Activated CD8-positive, alpha-beta memory T cell treated with anti-CD3 and anti-CD28 coated beads, Interleukin-2, amount 10 ng/mL, durations not matched to agents 7 days and 5 days (primary cell): ENCODE data around the gene DHRS2. TPM values are rescaled to one million over a fixed set of nuclear protein-coding genes. Genes with fewer than 3 reads are reported as not detected.

Source experiments
- ATAC-seq: fragments of 150-1000 bp; cut with Tn5 transposase; one replicate; pipeline ENCODE4 v1.10.0; 2021; ENCODE audit warnings: moderate library complexity
- CTCF ChIA-PET: fragments of 350-600 bp; sonication (Branson Sonifier 250); formaldehyde crosslinking; loops from one replicate; lab custom pipeline; 2021; ENCODE audit warnings: antibody characterized with exemption; lab: Charles Lee
- DNase-seq: peaks from one replicate; pipeline ENCODE4 v3.0.0-alpha.2; 2020
- H3K27ac Mint-ChIP-seq: one replicate; pipeline ENCODE4 v1.8.0; 2021; ENCODE audit warnings: mild to moderate bottlenecking, mixed read lengths
- H3K27me3 Mint-ChIP-seq: one replicate; pipeline ENCODE4 v1.8.0; 2021; ENCODE audit warnings: mixed read lengths
- H3K36me3 Mint-ChIP-seq: one replicate; pipeline ENCODE4 v1.8.0; 2021; ENCODE audit warnings: mild to moderate bottlenecking, mixed read lengths
- H3K4me1 Mint-ChIP-seq: one replicate; pipeline ENCODE4 v1.8.0; 2021; ENCODE audit warnings: mixed read lengths
- H3K4me3 Mint-ChIP-seq: one replicate; pipeline ENCODE4 v1.8.0; 2021; ENCODE audit warnings: mild to moderate bottlenecking, moderate library complexity, mixed read lengths
- H3K9me3 Mint-ChIP-seq: one replicate; pipeline ENCODE4 v1.8.0; 2022; ENCODE audit warnings: low read depth, mixed read lengths
- total RNA-seq, 2 experiments: library from RNA; stranded (reverse); gene quantifications; one replicate each; pipeline ENCODE4 v1.2.3, GENCODE V29; 2021

DHRS2 gene
- total RNA-seq, 2 experiments from 2014 or later, result 1.1 to 2.7 TPM

DNA sequence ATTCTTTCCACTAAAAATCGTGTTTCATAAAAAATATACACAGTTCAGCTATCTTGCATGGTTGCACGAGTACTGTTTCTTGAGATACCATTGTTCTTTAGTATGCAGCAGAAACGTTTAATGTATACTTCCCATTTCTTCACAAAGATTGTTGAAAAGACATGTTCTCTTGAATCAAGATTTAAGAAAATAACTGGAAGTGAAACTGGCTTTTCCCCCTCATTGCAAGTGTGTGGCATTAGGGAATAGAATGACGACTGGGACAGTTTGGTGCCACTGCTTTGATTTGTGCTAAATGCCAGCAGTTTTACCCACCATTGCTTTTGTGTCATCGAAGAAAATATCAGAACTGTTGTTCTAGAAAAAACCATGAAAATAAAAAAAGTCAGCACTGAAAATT is 20.3 kb upstream of the DHRS2 start:
- CTCF ChIA-PET, result interaction anchor here (0.9 to 6.6 kb wide), 4 partner anchors 10 to 26 kb away, joined by 3 to 35 read pairs (median 8); no protein-coding TSS in a partner anchor

GRCh38 chr14:23617539-23617938 is 18.6 kb upstream of the DHRS2 start:
- Mint-ChIP-seq H3K4me3 (no peak overlapping the region), H3K9me3 (peaks cover 2% of the 10 kb centered on the region), H3K36me3 (no peaks in the 10 kb centered on the region), H3K27me3 (peaks cover 11% of the 10 kb centered on the region), H3K27ac (no peak overlapping the region), H3K4me1 (peaks cover 3% of the 10 kb centered on the region)
- ATAC-seq (no peak), DNase-seq (no peak)
- CTCF ChIA-PET, result interaction anchor here (0.9 kb wide), 1 partner anchor 14 kb away, joined by 3 read pairs; no protein-coding TSS in a partner anchor

More for the DNA sequence above, 20.3 kb upstream of the DHRS2 start:
- Mint-ChIP-seq H3K27ac (no peak overlapping the region), H3K4me1 (peaks cover 10% of the 10 kb centered on the region), H3K36me3 (peaks cover 2% of the 10 kb centered on the region), H3K4me3 (no peak overlapping the region), H3K27me3 (peaks cover 11% of the 10 kb centered on the region), H3K9me3 (no peaks in the 10 kb centered on the region)
- no peak for ATAC-seq
- DNase-seq, result no peak

- Mint-ChIP-seq H3K27me3 (peaks cover 11% of the 10 kb centered on the region), H3K27ac (no peak overlapping the region), H3K9me3 (peaks cover 2% of the 10 kb centered on the region), H3K4me3 (no peak overlapping the region), H3K36me3 (no peaks in the 10 kb centered on the region), H3K4me1 (peaks cover 3% of the 10 kb centered on the region)
- CTCF ChIA-PET, result interaction anchor here (0.9 kb wide), 1 partner anchor 13 kb away, joined by 3 read pairs; no protein-coding TSS in a partner anchor
- DNase-seq, result no peak
- ATAC-seq, result no peak
These were observed 17.7 kb upstream of the DHRS2 start for GRCh38 chr14:23618415-23618988.

- CTCF ChIA-PET, result interaction anchor here (1.2 to 3.9 kb wide), 3 partner anchors 12 to 31 kb away, joined by 3 to 24 read pairs (median 5); no protein-coding TSS in a partner anchor
- DNase-seq (no peak), ATAC-seq (no peak)
- Mint-ChIP-seq H3K36me3 (peaks cover 8% of the 10 kb centered on the region), H3K27me3 (peaks cover 11% of the 10 kb centered on the region), H3K4me3 (no peak overlapping the region), H3K4me1 (peaks cover 3% of the 10 kb centered on the region), H3K27ac (no peak overlapping the region), H3K9me3 (peaks cover 7% of the 10 kb centered on the region)
These were observed 15.9 kb upstream of the DHRS2 start for GRCh38 chr14:23620177-23620702.

GRCh38 chr14:23621204-23621931 is 14.8 kb upstream of the DHRS2 start:
- H3K9me3 Mint-ChIP-seq, result peaks cover 7% of the 10 kb centered on the region
- H3K4me3 Mint-ChIP-seq, result no peak overlapping the region
- peaks cover 11% of the 10 kb centered on the region for H3K27me3 Mint-ChIP-seq
- H3K27ac Mint-ChIP-seq, result no peak overlapping the region
- peaks cover 8% of the 10 kb centered on the region for H3K36me3 Mint-ChIP-seq
- peaks cover 3% of the 10 kb centered on the region for H3K4me1 Mint-ChIP-seq
- no peak for ATAC-seq
- CTCF ChIA-PET, result interaction anchor here (1.8 to 3.9 kb wide), 2 partner anchors 10 to 32 kb away, joined by 5 to 24 read pairs; no protein-coding TSS in a partner anchor
- DNase-seq, result no peak

DNA sequence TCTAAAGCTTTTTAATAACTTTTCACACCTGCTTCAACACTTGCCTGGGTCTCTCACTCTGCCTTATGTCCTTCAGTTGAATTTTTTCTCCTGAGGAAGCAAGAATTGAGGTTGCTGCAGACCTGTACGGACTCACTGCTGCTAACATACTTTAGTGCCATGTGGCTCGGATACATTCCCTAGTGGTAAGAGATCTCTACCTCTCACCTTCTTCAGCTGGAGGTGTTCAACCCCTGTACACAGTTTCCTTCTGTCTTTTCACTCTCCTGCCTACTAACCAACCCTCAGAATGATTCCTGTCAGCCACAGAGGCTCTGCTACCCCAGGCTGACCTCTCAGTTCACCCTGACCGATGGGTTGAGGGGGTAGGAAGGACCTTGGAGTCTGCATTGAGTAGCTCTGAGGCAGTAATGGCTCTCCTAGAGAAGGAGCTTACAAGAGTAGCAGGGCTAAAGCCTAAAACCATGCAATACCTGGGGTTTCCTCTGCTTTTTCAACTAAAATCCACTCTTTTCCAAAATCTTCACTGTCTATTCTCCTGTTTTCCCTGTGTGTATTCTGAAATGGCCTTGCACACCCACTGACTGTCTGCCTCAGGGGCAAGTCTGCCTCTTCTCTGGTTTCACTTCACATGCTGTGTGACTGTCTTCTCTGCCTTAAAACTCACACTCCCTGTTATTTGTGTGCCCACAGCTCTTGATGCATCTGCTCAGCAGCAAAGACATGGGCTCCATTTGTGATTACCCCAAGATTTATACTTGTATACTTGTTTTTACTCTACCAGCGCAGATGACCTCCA is 14.0 kb upstream of the DHRS2 start:
- peaks cover 3% of the 10 kb centered on the region for H3K4me1 Mint-ChIP-seq

GRCh38 chr14:23622990-23623389 is 13.2 kb upstream of the DHRS2 start:
- CTCF ChIA-PET, result interaction anchor here (0.9 to 3.9 kb wide), 4 partner anchors 9 to 144 kb away, joined by 4 to 24 read pairs (median 5); no protein-coding TSS in a partner anchor
- Mint-ChIP-seq H3K36me3 (peaks cover 8% of the 10 kb centered on the region), H3K4me3 (no peak overlapping the region), H3K27ac (no peak overlapping the region), H3K4me1 (peaks cover 3% of the 10 kb centered on the region), H3K27me3 (peaks cover 13% of the 10 kb centered on the region), H3K9me3 (peaks cover 7% of the 10 kb centered on the region)
- DNase-seq (no peak), ATAC-seq (no peak)

More for the DNA sequence above, 14.0 kb upstream of the DHRS2 start:
- CTCF ChIA-PET, result interaction anchor here (0.9 to 3.9 kb wide), 4 partner anchors 10 to 143 kb away, joined by 4 to 24 read pairs (median 4); no protein-coding TSS in a partner anchor
- peaks cover 13% of the 10 kb centered on the region for H3K27me3 Mint-ChIP-seq
- no peak overlapping the region for H3K27ac Mint-ChIP-seq
- no peak for DNase-seq
- no peak for ATAC-seq
- H3K36me3 Mint-ChIP-seq, result peaks cover 8% of the 10 kb centered on the region
- H3K9me3 Mint-ChIP-seq, result peaks cover 7% of the 10 kb centered on the region
- no peak overlapping the region for H3K4me3 Mint-ChIP-seq

- Mint-ChIP-seq H3K9me3 (peaks cover 7% of the 10 kb centered on the region), H3K27me3 (peaks cover 12% of the 10 kb centered on the region), H3K27ac (no peak overlapping the region), H3K4me3 (no peak overlapping the region), H3K4me1 (peaks cover 2% of the 10 kb centered on the region), H3K36me3 (peaks cover 8% of the 10 kb centered on the region)
- no peak for DNase-seq
- ATAC-seq, result no peak
- CTCF ChIA-PET, result interaction anchor here (1.8 to 2.4 kb wide), 2 partner anchors 17 to 286 kb away, joined by 3 to 6 read pairs; no protein-coding TSS in a partner anchor
These were observed 12.2 kb upstream of the DHRS2 start for GRCh38 chr14:23623962-23624361.

DNA sequence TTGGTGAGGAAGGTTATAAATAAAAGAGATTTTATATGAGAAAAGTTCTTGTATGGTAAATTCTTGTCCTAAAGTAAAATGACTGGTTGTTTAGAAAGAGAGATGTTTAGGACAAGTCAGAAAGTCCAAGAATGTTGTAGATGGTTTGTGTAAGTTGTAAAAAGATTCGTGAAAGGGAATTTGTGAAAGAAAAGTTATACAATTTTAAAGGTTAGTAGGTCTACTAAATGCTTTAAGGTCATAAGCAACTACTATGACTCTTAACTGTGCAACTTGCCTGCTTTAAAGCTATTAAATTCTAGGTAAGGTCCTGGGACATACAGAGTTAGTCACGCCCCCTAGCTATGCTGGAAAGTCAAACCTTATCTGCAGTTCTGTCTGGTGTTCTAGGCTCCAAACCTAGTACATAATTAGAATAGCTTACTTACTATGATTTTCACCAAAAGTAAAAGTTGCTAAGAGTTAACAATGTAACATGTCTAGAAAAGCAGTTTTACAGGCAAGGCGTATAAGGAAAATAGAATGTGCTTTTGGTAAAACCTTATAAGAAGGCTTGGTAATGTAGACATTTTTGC is 11.2 kb upstream of the DHRS2 start:
- ATAC-seq, result no peak
- H3K9me3 Mint-ChIP-seq, result peaks cover 7% of the 10 kb centered on the region
- CTCF ChIA-PET, result interaction anchor here (1.3 to 2.8 kb wide), 4 partner anchors 16 to 304 kb away, joined by 3 to 10 read pairs (median 4); no protein-coding TSS in a partner anchor
- peaks cover 8% of the 10 kb centered on the region for H3K36me3 Mint-ChIP-seq
- H3K4me3 Mint-ChIP-seq, result no peak overlapping the region
- no peak overlapping the region for H3K27ac Mint-ChIP-seq
- no peak for DNase-seq
- H3K27me3 Mint-ChIP-seq, result peaks cover 6% of the 10 kb centered on the region
- peaks cover 5% of the 10 kb centered on the region for H3K4me1 Mint-ChIP-seq

DNA sequence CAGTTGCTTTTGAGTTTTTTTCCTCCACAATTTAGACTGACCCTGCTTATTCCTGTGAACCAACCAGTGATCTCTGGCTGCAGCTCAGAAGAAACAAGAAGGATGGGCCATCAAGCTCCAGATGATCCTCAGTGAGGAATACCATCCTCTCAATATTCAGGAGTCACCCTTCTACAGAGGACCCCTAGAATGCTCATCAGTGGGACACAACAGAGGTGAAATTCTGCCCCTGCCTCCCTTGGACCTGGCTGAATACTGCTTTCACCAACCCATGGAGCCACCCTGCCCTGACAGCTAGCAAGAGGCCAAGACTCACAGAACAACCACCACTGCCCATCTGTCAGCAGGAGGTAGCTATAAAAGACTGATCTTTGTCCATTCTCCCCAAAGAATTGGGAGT is 9.2 kb upstream of the DHRS2 start:
- no peak overlapping the region for H3K4me3 Mint-ChIP-seq
- DNase-seq (no peak), ATAC-seq (no peak)
- H3K27me3 Mint-ChIP-seq, result peaks cover 2% of the 10 kb centered on the region
- CTCF ChIA-PET, result interaction anchor here (1.0 to 2.8 kb wide), 4 partner anchors 15 to 100 kb away, joined by 3 to 10 read pairs (median 4); no protein-coding TSS in a partner anchor
- H3K27ac Mint-ChIP-seq, result no peak overlapping the region
- H3K36me3 Mint-ChIP-seq, result peaks cover 8% of the 10 kb centered on the region
- peaks cover 7% of the 10 kb centered on the region for H3K9me3 Mint-ChIP-seq
- peaks cover 23% of the 10 kb centered on the region for H3K4me1 Mint-ChIP-seq

- Mint-ChIP-seq H3K9me3 (peaks cover 5% of the 10 kb centered on the region), H3K4me1 (peaks cover 28% of the 10 kb centered on the region), H3K36me3 (peaks cover 8% of the 10 kb centered on the region), H3K27ac (no peak overlapping the region), H3K27me3 (peaks cover 2% of the 10 kb centered on the region), H3K4me3 (no peak overlapping the region)
- DNase-seq (no peak), ATAC-seq (no peak)
- CTCF ChIA-PET, result interaction anchor here (1.0 to 1.6 kb wide), 4 partner anchors 16 to 99 kb away, joined by 3 to 6 read pairs (median 4); no protein-coding TSS in a partner anchor
These were observed 8.2 kb upstream of the DHRS2 start for GRCh38 chr14:23627961-23628360.

DNA sequence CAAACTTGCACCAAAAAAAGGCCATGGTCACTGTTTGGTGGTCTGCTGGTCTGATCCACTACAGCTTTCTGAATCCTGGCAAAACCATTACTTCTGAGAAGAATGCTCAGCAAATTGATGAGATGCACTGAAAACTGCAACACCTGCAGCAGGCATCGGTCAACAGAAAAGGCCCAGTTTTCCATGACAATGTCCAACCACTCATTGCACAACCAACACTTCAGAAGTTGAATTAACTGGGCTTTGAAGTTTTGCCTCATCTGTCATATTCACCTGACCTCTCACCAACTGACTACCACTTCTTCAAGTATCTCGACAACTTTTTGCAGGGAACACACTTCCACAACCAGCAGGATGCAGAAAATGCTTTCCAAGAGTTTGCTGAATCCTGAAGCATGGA is 7.0 kb upstream of the DHRS2 start:
- Mint-ChIP-seq H3K4me1 (peaks cover 30% of the 10 kb centered on the region), H3K27me3 (peaks cover 2% of the 10 kb centered on the region), H3K4me3 (no peak overlapping the region), H3K9me3 (peaks cover 5% of the 10 kb centered on the region), H3K27ac (no peak overlapping the region), H3K36me3 (peaks cover 8% of the 10 kb centered on the region)
- no peak for ATAC-seq
- no peak for DNase-seq
- CTCF ChIA-PET, result interaction anchor here (0.7 to 4.1 kb wide), 4 partner anchors 11 to 40 kb away, joined by 3 to 86 read pairs (median 5); no protein-coding TSS in a partner anchor
